Measurements from ENCODE around the gene DAB2IP. TPM values are rescaled to one million over a fixed set of nuclear protein-coding genes. Genes with fewer than 3 reads are reported as not detected.

The DAB2IP gene
- total and polyA plus RNA-seq, 5 donors from 2014 or later = not detected

GRCh38 chr9:121672986-121673385, 21.6 kb downstream of the DAB2IP start:
- H3K27me3 Mint-ChIP-seq = peaks cover 8% of the 10 kb centered on the region

GRCh38 chr9:121673576-121673975, 22.1 kb downstream of the DAB2IP start:
- ATAC-seq (ENCODE audit: low read depth in 2 of 2) = no peak
- peaks cover 2% of the 10 kb centered on the region for H3K27me3 ChIP-seq (ENCODE audit: control insufficient read depth, insufficient read depth, low read length)
- no peaks in the 10 kb centered on the region for H3K4me1 ChIP-seq (ENCODE audit: control insufficient read depth, insufficient read depth, low read length, poor library complexity, severe bottlenecking)
- no peak for DNase-seq
- H3K27ac ChIP-seq (ENCODE audit: insufficient read depth, low read length, poor library complexity, severe bottlenecking) = no peak overlapping the region
- no peaks in the 10 kb centered on the region for H3K36me3 ChIP-seq (ENCODE audit: control insufficient read depth, insufficient read depth, low read length)
- Mint-ChIP-seq H3K36me3 (no peaks in the 10 kb centered on the region), H3K27me3 (peaks cover 8% of the 10 kb centered on the region), H3K9me3 (peaks cover 0 to 3% (median 1%) of the 10 kb centered on the region in 7 donors), H3K27ac (no peak overlapping the region), H3K4me3 (no peak overlapping the region), H3K4me1 (no peaks in the 10 kb centered on the region)
- no peak overlapping the region for H3K4me3 ChIP-seq (ENCODE audit: low read depth, low read length)
- no peaks in the 10 kb centered on the region for H3K9me3 ChIP-seq (ENCODE audit: control insufficient read depth in 2 of 2, low read length in 2 of 2)

More at GRCh38 chr9:121672986-121673385, 21.6 kb downstream of the DAB2IP start:
- Mint-ChIP-seq H3K9me3 (peaks cover 0 to 3% (median 2%) of the 10 kb centered on the region in 7 donors), H3K4me3 (no peak overlapping the region), H3K27ac (no peak overlapping the region), H3K36me3 (no peaks in the 10 kb centered on the region), H3K4me1 (no peaks in the 10 kb centered on the region)
- Histone ChIP-seq H3K27ac (ENCODE audit: insufficient read depth, low read length, poor library complexity, severe bottlenecking) (no peak overlapping the region), H3K4me3 (ENCODE audit: low read depth, low read length) (no peak overlapping the region), H3K4me1 (ENCODE audit: control insufficient read depth, insufficient read depth, low read length, poor library complexity, severe bottlenecking) (no peaks in the 10 kb centered on the region), H3K36me3 (ENCODE audit: control insufficient read depth, insufficient read depth, low read length) (no peaks in the 10 kb centered on the region), H3K27me3 (ENCODE audit: control insufficient read depth, insufficient read depth, low read length) (peaks cover 2% of the 10 kb centered on the region), H3K9me3 (ENCODE audit: control insufficient read depth in 2 of 2, low read length in 2 of 2) (no peaks in the 10 kb centered on the region)
- ATAC-seq (ENCODE audit: low read depth in 2 of 2) = no peak
- DNase-seq = no peak

GRCh38 chr9:121674017-121674416, 22.6 kb downstream of the DAB2IP start:
- Histone ChIP-seq H3K4me1 (ENCODE audit: control insufficient read depth, insufficient read depth, low read length, poor library complexity, severe bottlenecking) (no peaks in the 10 kb centered on the region), H3K4me3 (ENCODE audit: low read depth, low read length) (no peak overlapping the region), H3K9me3 (ENCODE audit: control insufficient read depth in 2 of 2, low read length in 2 of 2) (no peaks in the 10 kb centered on the region), H3K36me3 (ENCODE audit: control insufficient read depth, insufficient read depth, low read length) (no peaks in the 10 kb centered on the region), H3K27me3 (ENCODE audit: control insufficient read depth, insufficient read depth, low read length) (peaks cover 2% of the 10 kb centered on the region), H3K27ac (ENCODE audit: insufficient read depth, low read length, poor library complexity, severe bottlenecking) (no peak overlapping the region)
- no peak for DNase-seq
- H3K4me3 Mint-ChIP-seq = no peak overlapping the region
- H3K9me3 Mint-ChIP-seq = peaks cover 0 to 3% (median 1%) of the 10 kb centered on the region in 7 donors
- no peaks in the 10 kb centered on the region for H3K36me3 Mint-ChIP-seq
- no peak for ATAC-seq (ENCODE audit: low read depth in 2 of 2)
- H3K4me1 Mint-ChIP-seq = no peaks in the 10 kb centered on the region
- H3K27ac Mint-ChIP-seq = no peak overlapping the region
- H3K27me3 Mint-ChIP-seq = peaks cover 8% of the 10 kb centered on the region

DNA sequence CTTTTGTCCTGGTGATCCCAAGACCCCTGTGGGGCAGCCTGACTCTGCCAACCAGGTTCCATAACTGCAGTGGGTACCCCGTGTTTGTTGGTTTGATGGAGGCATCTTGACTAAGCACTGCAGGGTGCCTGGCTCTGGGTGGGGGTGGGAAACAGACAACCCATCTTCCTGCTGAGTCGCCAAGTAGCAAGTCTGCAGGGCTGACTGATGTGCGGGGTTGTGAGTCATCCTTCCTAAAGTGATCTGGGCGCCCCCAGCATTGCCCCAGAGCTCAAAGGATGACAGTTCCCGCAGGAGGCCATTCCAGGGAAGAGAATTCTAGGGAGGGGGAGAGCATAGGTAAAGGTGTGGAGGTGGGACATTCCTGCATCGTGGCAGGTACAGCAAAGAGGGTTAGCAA, 23.5 kb downstream of the DAB2IP start:
- peaks cover 0 to 2% (median 1%) of the 10 kb centered on the region in 7 donors for H3K9me3 Mint-ChIP-seq
- no peak for DNase-seq

DNA sequence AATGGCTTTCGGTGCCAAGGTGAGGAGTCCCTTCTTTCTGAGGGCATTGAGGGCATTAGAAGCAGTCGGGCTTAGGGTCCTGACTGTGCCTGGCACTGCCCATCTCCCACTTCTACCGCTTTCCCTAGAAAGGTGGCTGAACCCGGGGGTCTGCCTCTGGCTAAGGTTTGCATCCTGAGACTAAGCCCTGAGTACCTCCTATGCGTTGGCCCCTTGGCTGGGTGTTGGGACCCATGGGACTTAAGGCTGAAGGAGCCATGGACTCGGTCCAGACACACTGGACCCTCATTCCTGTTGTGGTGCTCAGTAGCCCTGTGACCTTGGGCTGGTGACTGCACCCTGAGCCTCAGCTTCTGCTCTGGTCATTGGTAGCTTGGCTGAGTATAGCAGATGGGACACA, 23.9 kb downstream of the DAB2IP start:
- ATAC-seq (ENCODE audit: low read depth in 2 of 2) = no peak
- peaks cover 0 to 2% (median 0%) of the 10 kb centered on the region in 7 donors for H3K9me3 Mint-ChIP-seq
- H3K27me3 ChIP-seq (ENCODE audit: control insufficient read depth, insufficient read depth, low read length) = no peaks in the 10 kb centered on the region
- no peaks in the 10 kb centered on the region for H3K4me1 ChIP-seq (ENCODE audit: control insufficient read depth, insufficient read depth, low read length, poor library complexity, severe bottlenecking)
- H3K27me3 Mint-ChIP-seq = peaks cover 8% of the 10 kb centered on the region
- H3K4me1 Mint-ChIP-seq = no peaks in the 10 kb centered on the region
- no peak overlapping the region for H3K27ac Mint-ChIP-seq
- H3K27ac ChIP-seq (ENCODE audit: insufficient read depth, low read length, poor library complexity, severe bottlenecking) = no peak overlapping the region
- H3K4me3 Mint-ChIP-seq = no peak overlapping the region
- H3K4me3 ChIP-seq (ENCODE audit: low read depth, low read length) = no peak overlapping the region
- no peaks in the 10 kb centered on the region for H3K36me3 ChIP-seq (ENCODE audit: control insufficient read depth, insufficient read depth, low read length)
- H3K9me3 ChIP-seq (ENCODE audit: control insufficient read depth in 2 of 2, low read length in 2 of 2) = no peaks in the 10 kb centered on the region
- no peak for DNase-seq
- no peaks in the 10 kb centered on the region for H3K36me3 Mint-ChIP-seq

More for the DNA sequence above, 23.5 kb downstream of the DAB2IP start:
- Histone ChIP-seq H3K27me3 (ENCODE audit: control insufficient read depth, insufficient read depth, low read length) (peaks cover 1% of the 10 kb centered on the region), H3K4me3 (ENCODE audit: low read depth, low read length) (no peak overlapping the region), H3K27ac (ENCODE audit: insufficient read depth, low read length, poor library complexity, severe bottlenecking) (no peak overlapping the region), H3K9me3 (ENCODE audit: control insufficient read depth in 2 of 2, low read length in 2 of 2) (no peaks in the 10 kb centered on the region), H3K4me1 (ENCODE audit: control insufficient read depth, insufficient read depth, low read length, poor library complexity, severe bottlenecking) (no peaks in the 10 kb centered on the region), H3K36me3 (ENCODE audit: control insufficient read depth, insufficient read depth, low read length) (no peaks in the 10 kb centered on the region)
- Mint-ChIP-seq H3K4me1 (no peaks in the 10 kb centered on the region), H3K36me3 (no peaks in the 10 kb centered on the region), H3K27ac (no peak overlapping the region), H3K27me3 (peaks cover 8% of the 10 kb centered on the region), H3K4me3 (no peak overlapping the region)
- no peak for ATAC-seq (ENCODE audit: low read depth in 2 of 2)

DNA sequence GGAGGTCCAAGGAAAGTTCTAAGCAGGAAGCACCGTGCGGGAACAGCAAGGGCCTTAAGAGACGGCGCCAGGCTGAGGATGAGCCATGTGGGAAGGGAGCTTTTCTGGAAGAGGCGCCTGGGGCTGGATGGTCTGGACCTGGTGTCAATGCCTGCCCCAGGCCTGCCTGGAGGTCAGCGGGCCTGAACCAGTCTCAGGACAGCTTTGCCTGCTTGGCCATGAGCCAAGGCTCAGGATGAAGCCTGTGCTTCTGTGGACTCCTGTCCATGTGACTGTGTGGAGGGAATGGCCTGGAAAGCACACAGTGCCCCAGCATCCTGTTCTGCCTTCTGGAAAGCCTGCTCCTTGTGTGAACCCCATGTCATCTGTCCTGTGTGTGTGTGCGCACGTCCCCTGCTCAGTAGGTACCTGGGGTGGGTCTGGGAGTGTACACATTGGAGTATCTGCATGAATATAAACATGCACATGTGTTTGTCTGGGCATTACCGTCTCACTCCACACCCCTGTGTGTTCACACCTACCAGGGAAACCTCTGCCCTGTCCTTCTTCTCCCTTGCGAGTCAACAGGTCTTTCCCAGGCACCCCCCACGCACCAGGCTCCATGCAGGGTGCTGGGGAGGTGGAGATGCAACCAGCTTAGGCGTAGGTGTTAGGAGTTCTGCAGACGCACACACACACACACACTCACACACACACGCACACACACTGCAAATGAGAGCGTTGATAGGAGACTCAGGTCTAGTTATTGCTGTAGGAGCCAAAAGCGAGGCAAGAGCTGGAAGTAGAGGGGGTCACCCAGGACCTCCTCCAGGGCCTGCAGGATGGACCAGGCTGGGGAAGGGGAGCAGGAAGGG, 24.8 kb downstream of the DAB2IP start:
- Mint-ChIP-seq H3K27me3 (peaks cover 8% of the 10 kb centered on the region), H3K9me3 (peaks cover 0 to 2% (median 0%) of the 10 kb centered on the region in 7 donors), H3K36me3 (no peaks in the 10 kb centered on the region), H3K4me1 (no peaks in the 10 kb centered on the region), H3K4me3 (no peak overlapping the region), H3K27ac (no peak overlapping the region)
- Histone ChIP-seq H3K4me1 (ENCODE audit: control insufficient read depth, insufficient read depth, low read length, poor library complexity, severe bottlenecking) (no peaks in the 10 kb centered on the region), H3K27me3 (ENCODE audit: control insufficient read depth, insufficient read depth, low read length) (no peaks in the 10 kb centered on the region), H3K27ac (ENCODE audit: insufficient read depth, low read length, poor library complexity, severe bottlenecking) (no peak overlapping the region), H3K4me3 (ENCODE audit: low read depth, low read length) (no peak overlapping the region), H3K9me3 (ENCODE audit: control insufficient read depth in 2 of 2, low read length in 2 of 2) (no peaks in the 10 kb centered on the region), H3K36me3 (ENCODE audit: control insufficient read depth, insufficient read depth, low read length) (no peaks in the 10 kb centered on the region)
- ATAC-seq (ENCODE audit: low read depth in 2 of 2) = no peak
- no peak for DNase-seq

- ATAC-seq (ENCODE audit: low read depth in 2 of 2) (no peak), DNase-seq (no peak)
- Mint-ChIP-seq H3K36me3 (no peaks in the 10 kb centered on the region), H3K27ac (no peak overlapping the region), H3K9me3 (peaks cover 0 to 1% (median 0%) of the 10 kb centered on the region in 7 donors), H3K4me3 (no peak overlapping the region), H3K27me3 (peaks cover 8% of the 10 kb centered on the region), H3K4me1 (no peaks in the 10 kb centered on the region)
- Histone ChIP-seq H3K27ac (ENCODE audit: insufficient read depth, low read length, poor library complexity, severe bottlenecking) (no peak overlapping the region), H3K27me3 (ENCODE audit: control insufficient read depth, insufficient read depth, low read length) (no peaks in the 10 kb centered on the region), H3K9me3 (ENCODE audit: control insufficient read depth in 2 of 2, low read length in 2 of 2) (no peaks in the 10 kb centered on the region), H3K4me1 (ENCODE audit: control insufficient read depth, insufficient read depth, low read length, poor library complexity, severe bottlenecking) (no peaks in the 10 kb centered on the region), H3K36me3 (ENCODE audit: control insufficient read depth, insufficient read depth, low read length) (no peaks in the 10 kb centered on the region), H3K4me3 (ENCODE audit: low read depth, low read length) (no peak overlapping the region)
These were observed 25.5 kb downstream of the DAB2IP start for GRCh38 chr9:121676926-121677325.

All from CD4-positive, CD25-positive, alpha-beta regulatory T cell (primary cell).